T-helper 17 cell (primary cell): ENCODE data around the gene AFF3. TPM values are rescaled to one million over a fixed set of nuclear protein-coding genes. Genes with fewer than 3 reads are reported as not detected.

Experiments used
- ATAC-seq: fragments of 150-1000 bp; cut with Tn5 transposase; 2 replicates; pipeline ENCODE4 v1.10.0; 2021; ENCODE audit warnings: mild to moderate bottlenecking, moderate library complexity
- DNase-seq, 3 donors: peaks; one replicate each; pipeline versions ENCODE4 v3.0.0 to v3.0.0-alpha.2; 2020 to 2021
- H3K9me3 ChIP-seq: one replicate; pipeline ENCODE4 v1.7.0; 2013; ENCODE audit warnings: low read length, mild to moderate bottlenecking; ENCODE audit not compliant: control insufficient read depth, poor library complexity, severe bottlenecking
- H3K27ac Mint-ChIP-seq: one replicate; pipeline ENCODE4 v1.8.0; 2022; ENCODE audit warnings: mild to moderate bottlenecking, moderate library complexity, mixed read lengths
- H3K27me3 Mint-ChIP-seq: one replicate; pipeline ENCODE4 v1.8.0; 2022; ENCODE audit warnings: mixed read lengths
- H3K36me3 Mint-ChIP-seq: one replicate; pipeline ENCODE4 v1.8.0; 2022; ENCODE audit warnings: low read depth, mixed read lengths
- H3K4me1 Mint-ChIP-seq: one replicate; pipeline ENCODE4 v1.8.0; 2022; ENCODE audit warnings: mild to moderate bottlenecking, mixed read lengths
- H3K4me3 Mint-ChIP-seq: one replicate; pipeline ENCODE4 v1.8.0; 2022; ENCODE audit warnings: mild to moderate bottlenecking, moderate library complexity, mixed read lengths
- total RNA-seq, 4 donors: library from RNA in 2 of 4; stranded (reverse) in 2 of 4; gene quantifications; one replicate each; pipeline ENCODE4 v1.2.3 and lab custom pipeline; 2022 to 2026

Gene AFF3
- total RNA-seq, 2 donors from 2014 or later = 6.5 to 14.4 TPM

- H3K27ac Mint-ChIP-seq = no peak overlapping the region
- peaks cover under 1% of the 10 kb centered on the region for H3K27me3 Mint-ChIP-seq
- DNase-seq (no peak), ATAC-seq (no peak)
- H3K4me1 Mint-ChIP-seq = no peaks in the 10 kb centered on the region
- no peak overlapping the region for H3K4me3 Mint-ChIP-seq
- H3K9me3 ChIP-seq = no peaks in the 10 kb centered on the region
- H3K36me3 Mint-ChIP-seq = no peaks in the 10 kb centered on the region
These were observed 126.5 kb downstream of the AFF3 start for GRCh38 chr2:100015849-100016248.

GRCh38 chr2:100013892-100014677, 128.3 kb downstream of the AFF3 start:
- no peak overlapping the region for H3K4me3 Mint-ChIP-seq
- no peak for ATAC-seq
- no peaks in the 10 kb centered on the region for H3K4me1 Mint-ChIP-seq
- no peaks in the 10 kb centered on the region for H3K9me3 ChIP-seq
- H3K36me3 Mint-ChIP-seq = no peaks in the 10 kb centered on the region
- no peaks in the 10 kb centered on the region for H3K27me3 Mint-ChIP-seq
- DNase-seq = no peak
- no peak overlapping the region for H3K27ac Mint-ChIP-seq

GRCh38 chr2:100012561-100012960, 129.8 kb downstream of the AFF3 start:
- DNase-seq = no peak
- ATAC-seq = no peak
- Mint-ChIP-seq H3K36me3 (no peaks in the 10 kb centered on the region), H3K27me3 (peaks cover 8% of the 10 kb centered on the region), H3K4me1 (no peaks in the 10 kb centered on the region), H3K4me3 (no peak overlapping the region), H3K27ac (no peak overlapping the region)
- H3K9me3 ChIP-seq = no peaks in the 10 kb centered on the region

- no peak for DNase-seq
- no peak overlapping the region for H3K27ac Mint-ChIP-seq
- H3K36me3 Mint-ChIP-seq = no peaks in the 10 kb centered on the region
- H3K27me3 Mint-ChIP-seq = peaks cover 8% of the 10 kb centered on the region
- ATAC-seq = no peak
- H3K9me3 ChIP-seq = no peaks in the 10 kb centered on the region
- H3K4me1 Mint-ChIP-seq = no peaks in the 10 kb centered on the region
- no peak overlapping the region for H3K4me3 Mint-ChIP-seq
These were observed 131.1 kb downstream of the AFF3 start for GRCh38 chr2:100011272-100011731.

- ATAC-seq = no peak
- H3K4me3 Mint-ChIP-seq = no peak overlapping the region
- H3K27me3 Mint-ChIP-seq = peaks cover 8% of the 10 kb centered on the region
- DNase-seq = no peak
- no peaks in the 10 kb centered on the region for H3K9me3 ChIP-seq
- H3K36me3 Mint-ChIP-seq = no peaks in the 10 kb centered on the region
- no peak overlapping the region for H3K27ac Mint-ChIP-seq
- no peaks in the 10 kb centered on the region for H3K4me1 Mint-ChIP-seq
These were observed 131.8 kb downstream of the AFF3 start for GRCh38 chr2:100010606-100011005.

GRCh38 chr2:100009743-100010142, 132.6 kb downstream of the AFF3 start:
- Mint-ChIP-seq H3K27ac (no peak overlapping the region), H3K27me3 (peaks cover 8% of the 10 kb centered on the region), H3K36me3 (no peaks in the 10 kb centered on the region), H3K4me1 (no peaks in the 10 kb centered on the region), H3K4me3 (no peak overlapping the region)
- ATAC-seq = no peak
- no peak for DNase-seq
- no peaks in the 10 kb centered on the region for H3K9me3 ChIP-seq

GRCh38 chr2:100008956-100009355, 133.4 kb downstream of the AFF3 start:
- ATAC-seq (no peak), DNase-seq (no peak)
- Mint-ChIP-seq H3K36me3 (no peaks in the 10 kb centered on the region), H3K4me1 (no peaks in the 10 kb centered on the region), H3K27ac (no peak overlapping the region), H3K27me3 (peaks cover 8% of the 10 kb centered on the region), H3K4me3 (no peak overlapping the region)
- no peaks in the 10 kb centered on the region for H3K9me3 ChIP-seq

- Mint-ChIP-seq H3K27ac (no peak overlapping the region), H3K4me1 (no peaks in the 10 kb centered on the region), H3K27me3 (peaks cover 8% of the 10 kb centered on the region), H3K4me3 (no peak overlapping the region), H3K36me3 (no peaks in the 10 kb centered on the region)
- no peaks in the 10 kb centered on the region for H3K9me3 ChIP-seq
- ATAC-seq = no peak
- no peak for DNase-seq
These were observed 135.9 kb downstream of the AFF3 start for GRCh38 chr2:100006516-100006915.

- no peaks in the 10 kb centered on the region for H3K9me3 ChIP-seq
- peaks cover 13% of the 10 kb centered on the region for H3K4me1 Mint-ChIP-seq
- no peak overlapping the region for H3K4me3 Mint-ChIP-seq
- H3K36me3 Mint-ChIP-seq = no peaks in the 10 kb centered on the region
- no peak overlapping the region for H3K27ac Mint-ChIP-seq
- no peak for ATAC-seq
- H3K27me3 Mint-ChIP-seq = peaks cover 17% of the 10 kb centered on the region
- DNase-seq = no peak
These were observed 137.4 kb downstream of the AFF3 start for GRCh38 chr2:100004959-100005387.

GRCh38 chr2:100004348-100004884, 138.0 kb downstream of the AFF3 start:
- Mint-ChIP-seq H3K4me1 (peaks cover 13% of the 10 kb centered on the region), H3K4me3 (no peak overlapping the region), H3K36me3 (no peaks in the 10 kb centered on the region), H3K27ac (no peak overlapping the region), H3K27me3 (peaks cover 20% of the 10 kb centered on the region)
- no peak for DNase-seq
- no peak for ATAC-seq
- H3K9me3 ChIP-seq = no peaks in the 10 kb centered on the region

GRCh38 chr2:100002059-100002458, 140.3 kb downstream of the AFF3 start:
- Mint-ChIP-seq H3K27ac (peak overlapping the region; percentile 70), H3K27me3 (peaks cover 13% of the 10 kb centered on the region), H3K36me3 (no peaks in the 10 kb centered on the region), H3K4me1 (peaks cover 13% of the 10 kb centered on the region), H3K4me3 (no peak overlapping the region)
- DNase-seq = no peak
- no peak for ATAC-seq
- H3K9me3 ChIP-seq = no peaks in the 10 kb centered on the region

- peaks cover 13% of the 10 kb centered on the region for H3K27me3 Mint-ChIP-seq
- peak overlapping the region; percentile 70 for H3K27ac Mint-ChIP-seq
- peak overlapping the region; percentile 79 for H3K4me3 Mint-ChIP-seq
- no peaks in the 10 kb centered on the region for H3K9me3 ChIP-seq
- ATAC-seq (no peak), DNase-seq (no peak)
- peaks cover 13% of the 10 kb centered on the region for H3K4me1 Mint-ChIP-seq
- no peaks in the 10 kb centered on the region for H3K36me3 Mint-ChIP-seq
These were observed 141.3 kb downstream of the AFF3 start for GRCh38 chr2:100000915-100001707.

GRCh38 chr2:99998651-99999320, 143.6 kb downstream of the AFF3 start:
- no peak for DNase-seq
- Mint-ChIP-seq H3K27ac (no peak overlapping the region), H3K36me3 (no peaks in the 10 kb centered on the region), H3K4me1 (peaks cover 13% of the 10 kb centered on the region), H3K27me3 (peaks cover 13% of the 10 kb centered on the region), H3K4me3 (no peak overlapping the region)
- H3K9me3 ChIP-seq = no peaks in the 10 kb centered on the region
- ATAC-seq = no peak
